ENCODE results near the gene MICAL3. TPM values are rescaled to one million over a fixed set of nuclear protein-coding genes. Genes with fewer than 3 reads are reported as not detected.

MICAL3 gene
- total and polyA plus RNA-seq, 2 of the 8 experiments (the other 6 are each of a cell fraction or from before 2014, with no cell fraction given), result 8.3 to 41.8 TPM

GRCh38 chr22:17971711-17972110 lies 52.6 kb downstream of the MICAL3 start:
- 85% methylated on average over 8 of the region's 9 CpGs; no CpG with 5 or more reads in 1 of the 2 experiments for WGBS, 2 experiments (ENCODE audit: extremely low coverage in 1 of 2, insufficient coverage in 1 of 2, insufficient read length in 1 of 2, insufficient replicate concordance in 2 of 2, low coverage in 1 of 2, low lambda C conversion rate in 2 of 2, missing lambda C conversion rate in 1 of 2)
- H3K4me3 ChIP-seq (ENCODE audit: extremely low read depth in 1 of 4, insufficient read depth in 2 of 4, low read depth in 3 of 4, low read length in 4 of 4), result no peak overlapping the region
- H3K27me3 ChIP-seq (replicated peaks in 1 of 4; ENCODE audit: control insufficient read depth in 3 of 4, extremely low read depth in 1 of 4, insufficient read depth in 3 of 4, low read length in 3 of 4), result no peaks in the 10 kb centered on the region
- H4K91ac ChIP-seq (replicated peaks; ENCODE audit: insufficient read length, low read length), result no peak overlapping the region
- no peak overlapping the region for H3K27ac ChIP-seq (ENCODE audit: low read depth, low read length)
- no peak overlapping the region for H3K14ac ChIP-seq (ENCODE audit: insufficient read length)
- peak overlapping the region; percentile 54; the same call in 1 of the 2 replicates for H2BK5ac ChIP-seq (ENCODE audit: low read depth, low read length)
- H3K9ac ChIP-seq (replicated peaks in 1 of 4; ENCODE audit: extremely low read depth in 1 of 4, low read depth in 3 of 4, low read length in 3 of 4), result no peak overlapping the region
- peak overlapping the region; percentile 41; the same call in 1 of the 2 replicates for H3K18ac ChIP-seq (ENCODE audit: extremely low read depth, low read length)
- H3K23me2 ChIP-seq (ENCODE audit: low read depth, low read length), result no peaks in the 10 kb centered on the region
- H3K23ac ChIP-seq (ENCODE audit: insufficient read length), result no peak overlapping the region
- no peak overlapping the region for H4K8ac ChIP-seq (ENCODE audit: extremely low read depth, insufficient read depth, low read length)
- H2BK120ac ChIP-seq (replicated peaks; ENCODE audit: low read depth, low read length), result no peak overlapping the region
- H3K79me2 ChIP-seq (ENCODE audit: control insufficient read depth in 1 of 2, insufficient read depth in 2 of 2, low read length in 2 of 2), result peaks cover 3 to 40% of the 10 kb centered on the region in 2 experiments; a peak in 3 of 4 replicates
- H3K4me1 ChIP-seq (replicated peaks in 1 of 4; ENCODE audit: control insufficient read depth in 3 of 4, insufficient read depth in 4 of 4, low read length in 3 of 4), result peaks cover 4 to 13% (median 9%) of the 10 kb centered on the region in 4 experiments
- no peak overlapping the region for H2BK15ac ChIP-seq (ENCODE audit: low read length)
- 0 out of 2 replicates have a peak overlapping the region, but pooled peaks have one; percentile 55 for H2BK12ac ChIP-seq (ENCODE audit: low read depth, low read length)
- no peaks in the 10 kb centered on the region for H3K36me3 ChIP-seq (ENCODE audit: control insufficient read depth in 2 of 4, insufficient read depth in 4 of 4, low read length in 3 of 4)
- 0 out of 2 replicates have a peak overlapping the region, but pooled peaks have one; percentile 43 for H2BK20ac ChIP-seq (ENCODE audit: low read length)
- no peaks in the 10 kb centered on the region for H3K9me3 ChIP-seq (ENCODE audit: insufficient read depth in 2 of 2, low read depth in 1 of 2, low read length in 1 of 2)
- CTCF ChIA-PET (ENCODE audit: partially characterized antibody), result interaction anchor here (1.3 to 1.8 kb wide), 3 partner anchors 12 to 105 kb away, joined by 4 to 5 read pairs (median 5); no protein-coding TSS in a partner anchor
- no peak overlapping the region for H2AFZ ChIP-seq (ENCODE audit: low read length)
- FAIRE-seq (no peak), DNase-seq (ENCODE audit: low read depth in 1 of 2, low spot score in 2 of 2) (no peak)
- H2AK5ac ChIP-seq (ENCODE audit: low read depth, low read length), result peak overlapping the region; percentile 82; the same call in 1 of the 2 replicates
- no peak for TF ChIP-seq JUN (IDR thresholded peaks at IDR 0.05; ENCODE audit: low read depth, low read length)
- no peak for TF ChIP-seq CHD1 (IDR thresholded peaks at IDR 0.05; ENCODE audit: low read depth, low read length)
- no peak for TF ChIP-seq CHD2 (IDR thresholded peaks at IDR 0.05; ENCODE audit: low read length)
- no peak for TF ChIP-seq TBP (IDR thresholded peaks at IDR 0.05; ENCODE audit: low read depth, low read length)
- no peak for TF ChIP-seq GABPA (IDR thresholded peaks at IDR 0.05; ENCODE audit: borderline replicate concordance, insufficient read depth, low read length)
- no peak for TF ChIP-seq GTF2F1 (IDR thresholded peaks at IDR 0.05; ENCODE audit: borderline replicate concordance, low read depth, low read length)
- TF ChIP-seq RBBP5 (IDR thresholded peaks at IDR 0.05; ENCODE audit: borderline replicate concordance, low read depth, low read length), result no peak
- TF ChIP-seq, protein P1, sequence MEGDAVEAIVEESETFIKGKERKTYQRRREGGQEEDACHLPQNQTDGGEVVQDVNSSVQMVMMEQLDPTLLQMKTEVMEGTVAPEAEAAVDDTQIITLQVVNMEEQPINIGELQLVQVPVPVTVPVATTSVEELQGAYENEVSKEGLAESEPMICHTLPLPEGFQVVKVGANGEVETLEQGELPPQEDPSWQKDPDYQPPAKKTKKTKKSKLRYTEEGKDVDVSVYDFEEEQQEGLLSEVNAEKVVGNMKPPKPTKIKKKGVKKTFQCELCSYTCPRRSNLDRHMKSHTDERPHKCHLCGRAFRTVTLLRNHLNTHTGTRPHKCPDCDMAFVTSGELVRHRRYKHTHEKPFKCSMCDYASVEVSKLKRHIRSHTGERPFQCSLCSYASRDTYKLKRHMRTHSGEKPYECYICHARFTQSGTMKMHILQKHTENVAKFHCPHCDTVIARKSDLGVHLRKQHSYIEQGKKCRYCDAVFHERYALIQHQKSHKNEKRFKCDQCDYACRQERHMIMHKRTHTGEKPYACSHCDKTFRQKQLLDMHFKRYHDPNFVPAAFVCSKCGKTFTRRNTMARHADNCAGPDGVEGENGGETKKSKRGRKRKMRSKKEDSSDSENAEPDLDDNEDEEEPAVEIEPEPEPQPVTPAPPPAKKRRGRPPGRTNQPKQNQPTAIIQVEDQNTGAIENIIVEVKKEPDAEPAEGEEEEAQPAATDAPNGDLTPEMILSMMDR (IDR thresholded peaks at IDR 0.05; ENCODE audit: control extremely low read depth in 1 of 3, insufficient read depth in 1 of 3, low read depth in 1 of 3, low read length in 3 of 3), result no peak
- no peak for TF ChIP-seq EZH2 (IDR thresholded peaks at IDR 0.05; ENCODE audit: low read depth, low read length, severe bottlenecking)
- TF ChIP-seq CBX5 (IDR thresholded peaks at IDR 0.05; ENCODE audit: low read depth, low read length), result no peak
- no peak for TF ChIP-seq KDM1A (IDR thresholded peaks at IDR 0.05; ENCODE audit: borderline replicate concordance, low read length)
- H3K4ac ChIP-seq (replicated peaks; ENCODE audit: insufficient read length, low read depth, low read length), result no peak overlapping the region
- H4K5ac ChIP-seq (ENCODE audit: insufficient read length, low read depth, low read length), result no peak overlapping the region
- H3K4me2 ChIP-seq (ENCODE audit: insufficient read depth in 1 of 2, low read depth in 2 of 2, low read length in 2 of 2), result no peak overlapping the region
- no peak overlapping the region for H3K56ac ChIP-seq (replicated peaks; ENCODE audit: insufficient read length, low read depth, low read length)
- POLR2A ChIA-PET (ENCODE audit: partially characterized antibody), result interaction anchor here (0.6 to 1.3 kb wide), 2 partner anchors 12 to 18 kb away, joined by 3 read pairs; no protein-coding TSS in a partner anchor
- H3K79me1 ChIP-seq (ENCODE audit: low read depth, low read length), result peaks cover 11% of the 10 kb centered on the region
- H4K20me1 ChIP-seq (replicated peaks in 1 of 2; ENCODE audit: control insufficient read depth in 1 of 2, insufficient read depth in 2 of 2, low read length in 2 of 2), result peaks cover 3 to 8% of the 10 kb centered on the region in 2 experiments
